Natural killer cell (primary cell): Measurements from ENCODE around the gene MAP2K5. TPM values are rescaled to one million over a fixed set of nuclear protein-coding genes. Genes with fewer than 3 reads are reported as not detected.

Experiments
- ATAC-seq, 3 donors: fragments of 150-1000 bp in 2 of 3; fragments of 200-7000 bp in 1 of 3; cut with Tn5 transposase; 1 replicate in 1 of 3; 2 replicates in 2 of 3; pipeline ENCODE4 v1.10.0; 2021; ENCODE audit warnings: mild to moderate bottlenecking in 2 of 3, moderate library complexity in 2 of 3
- DNase-seq, 2 donors: peaks; one replicate each; pipeline versions ENCODE4 v3.0.0 to v3.0.0-alpha.2; 2013 to 2021; ENCODE audit warnings: mixed read lengths in 1 of 2
- H3K27ac ChIP-seq: one replicate; pipeline ENCODE4 v1.5.1; 2013; ENCODE audit warnings: mild to moderate bottlenecking, low read length
- H3K27me3 ChIP-seq: one replicate; pipeline ENCODE4 v1.6.1; 2013; ENCODE audit warnings: low read length; ENCODE audit not compliant: control insufficient read depth, insufficient read depth
- H3K36me3 ChIP-seq: one replicate; pipeline ENCODE4 v1.6.1; 2013; ENCODE audit warnings: low read length; ENCODE audit not compliant: control insufficient read depth, insufficient read depth
- H3K4me1 ChIP-seq: one replicate; pipeline ENCODE4 v1.6.1; 2013; ENCODE audit warnings: low read length; ENCODE audit not compliant: control insufficient read depth, insufficient read depth
- H3K4me3 ChIP-seq: one replicate; pipeline ENCODE4 v1.5.1; 2013; ENCODE audit warnings: low read length
- H3K9me3 ChIP-seq: one replicate; pipeline ENCODE4 v1.6.1; 2013; ENCODE audit warnings: low read length; ENCODE audit not compliant: control insufficient read depth, insufficient read depth
- H3K27ac Mint-ChIP-seq, 2 donors: one replicate each; pipeline ENCODE4 v1.8.0; 2022; ENCODE audit warnings: mild to moderate bottlenecking in 2 of 2, mixed read lengths in 2 of 2, moderate library complexity in 1 of 2
- H3K27me3 Mint-ChIP-seq, 2 donors: one replicate each; pipeline ENCODE4 v1.8.0; 2022; ENCODE audit warnings: low read depth in 2 of 2, mixed read lengths in 2 of 2
- H3K36me3 Mint-ChIP-seq: one replicate; pipeline ENCODE4 v1.8.0; 2022; ENCODE audit warnings: mixed read lengths
- H3K4me1 Mint-ChIP-seq, 2 donors: one replicate each; pipeline ENCODE4 v1.8.0; 2022; ENCODE audit warnings: mixed read lengths in 2 of 2
- H3K4me3 Mint-ChIP-seq: one replicate; pipeline ENCODE4 v1.8.0; 2022; ENCODE audit warnings: mild to moderate bottlenecking, moderate library complexity, mixed read lengths
- H3K9me3 Mint-ChIP-seq, 2 donors: one replicate each; pipeline ENCODE4 v1.8.0; 2022; ENCODE audit warnings: mixed read lengths in 2 of 2
- WGBS: methylation state at CpG from one replicate; pipeline ENCODE4 v1.1.7; 2013; ENCODE audit warnings: missing lambda C conversion rate; ENCODE audit not compliant: insufficient coverage; 5-methylcytosine and 5-hydroxymethylcytosine counted together
- intact Hi-C: fragments of 100-400 bp; cut with micrococcal nuclease; formaldehyde crosslinking; loops from one replicate; pipeline ENCODE4 v1.14.2; 2022
- total RNA-seq, 4 donors: library from RNA; stranded (reverse); fragments of 120-200 nt in 1 of 4; gene quantifications; one replicate each; pipeline versions ENCODE4 v1.2.3 to v1.2.4, GENCODE V29; 2013 to 2022
- TF ChIP-seq, protein P1 (sequence below): fragments of 200-600 bp; IDR thresholded peaks from one replicate; pipeline ENCODE4 v1.8.0; 2022; ENCODE audit warnings: antibody characterized with exemption

The MAP2K5 gene
- total RNA-seq, 3 donors from 2014 or later (not counting 1 experiment from before 2014, with no cell fraction given) = 25.6 to 32.6 (median 29.2) TPM

DNA sequence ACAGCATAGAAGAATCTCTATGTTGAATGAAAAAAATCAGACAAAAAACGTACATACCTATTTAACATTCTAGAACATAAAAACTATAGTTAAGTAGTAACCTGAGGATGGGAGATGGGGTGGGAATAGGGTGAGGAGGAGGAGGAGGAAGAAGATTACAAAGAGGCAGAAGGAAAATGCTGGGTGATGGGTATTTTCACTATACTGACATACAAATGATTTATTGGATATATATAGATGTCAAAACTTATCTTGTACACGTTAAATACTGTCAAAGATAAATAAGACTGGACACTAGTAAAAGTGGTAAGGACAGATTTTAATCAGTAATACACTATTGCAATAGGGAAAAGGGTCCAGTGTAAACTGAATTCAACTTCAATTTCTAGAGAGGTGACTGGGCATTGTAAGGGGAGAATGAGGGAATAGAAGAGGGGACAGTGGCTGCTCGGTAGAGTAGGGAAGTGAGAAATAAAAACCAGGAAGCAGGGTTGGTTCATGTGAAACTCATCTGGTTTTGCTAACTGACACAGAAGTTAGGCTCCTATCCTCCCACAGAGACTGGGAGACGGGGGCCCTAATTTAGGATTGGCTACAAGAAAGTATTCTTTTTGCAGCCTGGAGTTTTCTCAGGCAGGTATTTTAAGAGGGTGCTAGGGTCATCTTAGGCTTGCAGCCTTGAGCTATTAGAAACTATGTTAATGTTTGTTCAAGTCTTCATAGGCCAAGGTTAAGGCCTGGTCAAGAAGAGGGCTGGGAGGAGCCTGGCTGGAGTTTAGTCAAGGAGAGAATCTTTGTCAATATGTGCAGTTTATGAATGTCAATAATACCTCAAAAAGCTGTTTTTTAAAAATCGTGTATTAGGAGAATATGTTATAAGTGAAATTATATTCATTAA, 36.6 kb upstream of the MAP2K5 start:
- no peak overlapping the region for H3K4me3 ChIP-seq
- Mint-ChIP-seq H3K27me3 (no peaks in the 10 kb centered on the region), H3K36me3 (no peaks in the 10 kb centered on the region), H3K4me1 (no peaks in the 10 kb centered on the region), H3K4me3 (no peak overlapping the region), H3K27ac (no peak overlapping the region), H3K9me3 (no peaks in the 10 kb centered on the region)
- TF ChIP-seq, protein P1, sequence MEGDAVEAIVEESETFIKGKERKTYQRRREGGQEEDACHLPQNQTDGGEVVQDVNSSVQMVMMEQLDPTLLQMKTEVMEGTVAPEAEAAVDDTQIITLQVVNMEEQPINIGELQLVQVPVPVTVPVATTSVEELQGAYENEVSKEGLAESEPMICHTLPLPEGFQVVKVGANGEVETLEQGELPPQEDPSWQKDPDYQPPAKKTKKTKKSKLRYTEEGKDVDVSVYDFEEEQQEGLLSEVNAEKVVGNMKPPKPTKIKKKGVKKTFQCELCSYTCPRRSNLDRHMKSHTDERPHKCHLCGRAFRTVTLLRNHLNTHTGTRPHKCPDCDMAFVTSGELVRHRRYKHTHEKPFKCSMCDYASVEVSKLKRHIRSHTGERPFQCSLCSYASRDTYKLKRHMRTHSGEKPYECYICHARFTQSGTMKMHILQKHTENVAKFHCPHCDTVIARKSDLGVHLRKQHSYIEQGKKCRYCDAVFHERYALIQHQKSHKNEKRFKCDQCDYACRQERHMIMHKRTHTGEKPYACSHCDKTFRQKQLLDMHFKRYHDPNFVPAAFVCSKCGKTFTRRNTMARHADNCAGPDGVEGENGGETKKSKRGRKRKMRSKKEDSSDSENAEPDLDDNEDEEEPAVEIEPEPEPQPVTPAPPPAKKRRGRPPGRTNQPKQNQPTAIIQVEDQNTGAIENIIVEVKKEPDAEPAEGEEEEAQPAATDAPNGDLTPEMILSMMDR = no peak
- no peak for ATAC-seq
- no peaks in the 10 kb centered on the region for H3K4me1 ChIP-seq
- no peaks in the 10 kb centered on the region for H3K9me3 ChIP-seq
- intact Hi-C loops = no loop called here
- no peak for DNase-seq
- no peak overlapping the region for H3K27ac ChIP-seq
- 41% methylated on average over 2 of the region's 5 CpGs for WGBS
- H3K27me3 ChIP-seq = no peaks in the 10 kb centered on the region
- no peaks in the 10 kb centered on the region for H3K36me3 ChIP-seq

DNA sequence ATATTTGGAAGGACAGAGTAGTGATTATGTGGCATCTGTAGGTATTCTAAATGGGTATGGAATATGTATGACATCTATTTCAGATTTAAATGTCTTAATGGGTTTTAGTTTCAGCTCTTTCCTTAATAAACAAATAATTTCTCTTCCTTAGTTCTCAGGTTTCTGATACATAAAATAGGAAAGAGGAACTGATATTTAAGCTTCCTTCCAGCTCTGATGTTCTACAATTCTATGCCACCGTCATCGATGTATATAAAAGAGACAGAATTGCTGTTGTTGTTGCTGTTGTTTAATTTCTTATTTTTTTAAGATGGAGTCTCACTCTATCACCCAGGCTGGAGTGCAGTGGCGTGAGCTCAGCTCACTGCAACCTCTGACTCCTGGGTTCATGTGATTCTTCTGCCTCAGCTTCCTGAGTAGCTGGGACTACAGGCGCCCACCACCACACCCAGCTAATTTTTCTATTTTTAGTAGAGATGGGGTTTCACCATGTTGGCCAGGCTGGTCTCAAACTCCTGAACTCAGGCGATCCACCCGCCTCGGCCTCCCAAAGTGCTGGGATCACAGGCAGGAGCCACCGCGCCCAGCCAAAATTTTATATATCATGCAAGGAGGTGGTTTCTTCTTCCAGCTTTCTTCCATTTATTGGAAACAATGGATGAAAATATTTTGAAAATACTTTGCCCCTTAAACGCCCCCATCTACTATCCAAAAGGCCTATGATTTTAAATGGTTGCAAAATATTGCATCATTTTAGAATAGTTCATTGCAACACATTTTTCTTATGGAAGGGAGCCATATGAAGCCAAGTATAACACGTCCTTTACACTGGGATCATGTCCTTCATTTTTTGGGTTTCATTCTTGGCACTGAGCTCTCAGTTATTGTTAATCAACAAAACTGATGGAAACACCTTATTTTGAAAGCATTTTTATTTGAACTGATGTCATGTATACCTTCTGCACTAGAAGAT, 35.4 kb upstream of the MAP2K5 start:
- Mint-ChIP-seq H3K4me3 (no peak overlapping the region), H3K36me3 (no peaks in the 10 kb centered on the region), H3K27me3 (no peaks in the 10 kb centered on the region), H3K9me3 (no peaks in the 10 kb centered on the region), H3K27ac (no peak overlapping the region), H3K4me1 (no peaks in the 10 kb centered on the region)
- Histone ChIP-seq H3K4me1 (no peaks in the 10 kb centered on the region), H3K36me3 (no peaks in the 10 kb centered on the region), H3K27ac (no peak overlapping the region), H3K4me3 (no peak overlapping the region), H3K9me3 (no peaks in the 10 kb centered on the region), H3K27me3 (no peaks in the 10 kb centered on the region)
- 91% methylated on average over 3 of the region's 11 CpGs for WGBS
- no peak for ATAC-seq
- TF ChIP-seq, protein P1 = no peak
- DNase-seq = no peak
- intact Hi-C loops = no loop called here

DNA sequence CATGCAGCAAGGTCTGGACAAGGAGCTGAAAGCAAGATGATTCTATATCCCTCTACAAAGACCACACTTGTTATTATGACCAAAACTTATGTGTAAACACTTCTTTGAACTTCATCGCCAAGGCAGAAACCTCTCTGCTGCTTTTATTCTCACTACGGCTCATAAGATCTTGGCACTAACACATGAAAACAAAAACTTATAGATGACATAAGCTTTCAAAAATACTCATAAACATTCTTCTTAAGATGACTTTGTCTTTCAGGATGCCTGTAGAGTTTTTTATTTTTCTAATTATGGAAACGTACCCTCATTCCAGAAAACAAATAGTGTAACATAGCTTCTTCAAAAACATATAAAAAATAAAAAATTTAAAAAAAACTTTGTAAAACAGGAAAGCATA, 34.1 kb upstream of the MAP2K5 start:
- no peak overlapping the region for H3K27ac Mint-ChIP-seq
- no peak overlapping the region for H3K4me3 Mint-ChIP-seq
- H3K9me3 Mint-ChIP-seq = no peaks in the 10 kb centered on the region
- no peaks in the 10 kb centered on the region for H3K4me1 ChIP-seq
- H3K36me3 ChIP-seq = peaks cover 3% of the 10 kb centered on the region
- H3K27me3 Mint-ChIP-seq = no peaks in the 10 kb centered on the region
- DNase-seq (no peak), ATAC-seq (no peak)
- no peak overlapping the region for H3K27ac ChIP-seq
- no peaks in the 10 kb centered on the region for H3K9me3 ChIP-seq
- WGBS = 88% methylated on average over 2 of the region's 3 CpGs
- H3K27me3 ChIP-seq = no peaks in the 10 kb centered on the region
- no peaks in the 10 kb centered on the region for H3K36me3 Mint-ChIP-seq
- TF ChIP-seq, protein P1 = no peak
- intact Hi-C loops = no loop called here
- H3K4me1 Mint-ChIP-seq = no peaks in the 10 kb centered on the region
- no peak overlapping the region for H3K4me3 ChIP-seq
